Renal pelvis (tissue), 12 donors: ENCODE data around the gene TAF11L7. TPM values are rescaled to one million over a fixed set of nuclear protein-coding genes. Genes with fewer than 3 reads are reported as not detected.
"Not testable (repeated sequence)": the region's sequence is repeated elsewhere in the genome, so short reads cannot be mapped to it uniquely, and the experiment has no call there.

Experiments used
- DNase-seq: peaks from one replicate; pipeline ENCODE4 v3.0.0-alpha.2; 2013
- long read RNA-seq, 16 experiments: transcript quantifications; one replicate each; lab custom pipeline, GENCODE V29; 2026
- polyA plus RNA-seq, 3 donors: library from polyadenylated mRNA; unstranded; fragments of 120-200 nt; gene quantifications; one replicate each; pipeline ENCODE4 v1.2.1, GENCODE V29; 2013; ENCODE audit not compliant: insufficient read length in 3 of 3

The TAF11L7 gene
- not detected for polyA plus RNA-seq
- long read RNA-seq, donor 1, result 0 reads
- long read RNA-seq, donor 2, result 0 reads
- long read RNA-seq, donor 3, result 0 reads
- long read RNA-seq, donor 4, result 0 reads
- long read RNA-seq, donor 5, result 0 reads
- long read RNA-seq, donor 6, result 0 reads
- long read RNA-seq, donor 7, result 0 reads
- long read RNA-seq, donor 8, result 0 reads
- long read RNA-seq, donor 9, result 0 reads
- long read RNA-seq, donor 10, result 0 reads
- long read RNA-seq, donor 11, result 0 reads
- long read RNA-seq, donor 12, result 0 reads
- long read RNA-seq, donor 13, result 0 reads
- long read RNA-seq, donor 14, result 0 reads
- long read RNA-seq, donor 15, result 0 reads
- long read RNA-seq, donor 16, result 0 reads

DNA sequence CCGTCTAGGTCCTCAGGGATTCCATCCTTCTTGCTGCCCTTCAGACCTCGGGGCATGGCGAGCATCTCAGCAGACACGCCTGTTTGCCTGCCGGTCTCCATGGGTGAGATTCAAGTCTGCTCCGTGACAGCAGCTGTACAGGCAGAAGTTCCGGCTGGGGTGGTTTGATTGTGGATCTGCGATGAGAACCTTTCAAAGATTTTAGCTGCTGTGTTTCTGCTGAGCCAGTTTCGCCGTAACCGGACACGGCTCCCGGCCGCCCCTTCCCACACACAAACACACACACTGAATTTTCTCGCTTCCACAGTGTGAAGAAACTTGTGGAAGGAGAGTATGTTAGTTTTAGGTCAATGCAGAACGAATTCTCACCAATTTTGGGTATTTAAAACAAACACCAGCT, at the start of gene TAF11L7:
TAF11L7 (minus strand) TSS at position 101 of the 400 bp plus-strand sequence.
- DNase-seq, result not testable (repeated sequence)

DNA sequence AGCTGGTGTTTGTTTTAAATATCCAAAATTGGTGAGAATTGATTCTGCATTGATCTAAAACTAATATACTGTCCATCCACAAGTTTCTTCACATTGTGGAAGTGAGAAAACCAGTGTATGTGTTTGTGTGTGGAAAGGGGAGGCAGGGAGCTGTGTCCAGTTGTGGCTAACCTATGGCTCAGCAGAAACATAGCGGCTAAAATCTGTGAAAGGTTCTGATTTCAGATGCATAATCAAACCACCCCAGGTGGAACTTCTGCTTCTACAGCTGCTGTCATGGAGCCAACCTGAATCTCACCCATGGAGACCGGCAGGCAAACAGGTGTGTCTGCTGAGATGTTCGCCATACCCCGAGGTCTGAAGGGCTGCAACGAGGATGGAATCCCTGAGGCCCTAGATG, 48.6 kb upstream of the TAF11L7 start, which contains the start of gene TAF11L14:
TAF11L14 (plus strand) TSS at position 301 of the 400 bp plus-strand sequence.
- no peak for DNase-seq

DNA sequence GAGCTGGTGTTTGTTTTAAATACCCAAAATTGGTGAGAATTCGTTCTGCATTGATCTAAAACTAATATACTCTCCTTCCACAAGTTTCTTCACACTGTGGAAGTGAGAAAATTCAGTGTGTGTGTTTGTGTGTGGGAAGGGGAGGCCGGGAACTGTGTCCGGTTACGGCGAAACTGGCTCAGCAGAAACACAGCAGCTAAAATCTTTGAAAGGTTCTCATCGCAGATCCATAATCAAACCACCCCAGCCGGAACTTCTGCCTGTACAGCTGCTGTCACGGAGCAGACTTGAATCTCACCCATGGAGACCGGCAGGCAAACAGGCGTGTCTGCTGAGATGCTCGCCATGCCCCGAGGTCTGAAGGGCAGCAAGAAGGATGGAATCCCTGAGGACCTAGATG, 46.2 kb upstream of the TAF11L7 start, which contains the start of gene TAF11L13:
TAF11L13 (plus strand) TSS at position 301 of the 400 bp plus-strand sequence.
- DNase-seq, result not testable (repeated sequence)

DNA sequence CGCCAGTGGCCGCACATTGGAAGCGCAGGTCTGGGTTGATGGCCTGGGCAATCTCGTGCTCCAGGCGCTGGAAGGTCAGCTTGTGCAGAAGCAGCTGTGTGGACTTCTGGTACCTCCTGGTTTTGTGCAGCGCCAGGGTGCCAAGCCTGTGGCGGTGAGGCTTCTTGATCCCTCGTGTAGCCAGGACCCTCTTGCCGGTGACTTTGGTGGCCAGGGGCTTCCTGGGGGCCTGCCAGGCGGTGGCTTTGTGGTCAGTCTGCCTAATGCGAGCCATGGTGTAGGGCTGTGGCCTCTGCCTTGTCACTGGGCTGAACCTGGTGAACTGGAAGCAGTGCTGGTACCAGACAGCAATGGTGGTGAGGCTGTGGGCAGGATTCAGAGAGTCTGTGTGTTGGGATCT, 40.1 kb upstream of the TAF11L7 start:
- DNase-seq, result no peak

DNA sequence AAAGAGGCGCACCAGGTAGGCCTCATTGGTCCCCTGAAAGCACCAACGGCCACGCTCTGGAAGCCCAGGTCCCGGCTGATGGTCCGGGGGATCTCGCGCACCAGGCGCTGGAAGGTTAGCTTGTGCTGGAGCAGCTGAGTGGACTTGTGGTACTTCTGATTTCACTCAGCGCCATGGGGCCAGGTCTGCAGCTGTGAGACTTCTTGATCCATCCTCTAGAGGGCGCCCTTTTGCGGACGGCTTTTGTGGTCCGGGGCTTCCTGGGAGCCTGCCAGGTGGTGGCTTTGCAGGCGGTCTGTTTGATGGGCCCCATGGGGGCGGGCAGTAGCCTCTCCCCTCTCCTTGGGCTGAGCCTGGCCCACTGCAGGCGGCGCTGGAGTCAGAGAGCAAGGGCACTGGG, 35.1 kb upstream of the TAF11L7 start:
- DNase-seq, result no peak

DNA sequence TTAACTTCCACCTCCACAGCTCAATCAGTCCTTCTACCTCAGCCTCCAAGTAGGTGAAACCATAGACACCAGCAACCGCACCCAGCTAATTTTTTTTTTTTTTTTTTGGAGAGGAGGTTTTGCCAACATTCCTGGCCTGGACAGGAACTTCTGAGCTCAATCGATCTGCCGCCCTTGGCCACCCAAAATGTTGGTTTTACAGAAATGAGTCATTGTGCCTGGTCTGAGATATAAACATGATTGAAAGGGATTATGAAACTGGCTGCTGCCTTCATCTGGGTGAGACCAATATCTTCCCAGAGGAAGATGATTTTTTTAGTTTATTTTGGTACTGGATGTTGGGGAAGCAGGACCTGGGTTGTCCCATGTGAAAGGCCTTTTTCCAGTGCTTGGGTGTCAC, 33.8 kb upstream of the TAF11L7 start:
- no peak for DNase-seq

DNA sequence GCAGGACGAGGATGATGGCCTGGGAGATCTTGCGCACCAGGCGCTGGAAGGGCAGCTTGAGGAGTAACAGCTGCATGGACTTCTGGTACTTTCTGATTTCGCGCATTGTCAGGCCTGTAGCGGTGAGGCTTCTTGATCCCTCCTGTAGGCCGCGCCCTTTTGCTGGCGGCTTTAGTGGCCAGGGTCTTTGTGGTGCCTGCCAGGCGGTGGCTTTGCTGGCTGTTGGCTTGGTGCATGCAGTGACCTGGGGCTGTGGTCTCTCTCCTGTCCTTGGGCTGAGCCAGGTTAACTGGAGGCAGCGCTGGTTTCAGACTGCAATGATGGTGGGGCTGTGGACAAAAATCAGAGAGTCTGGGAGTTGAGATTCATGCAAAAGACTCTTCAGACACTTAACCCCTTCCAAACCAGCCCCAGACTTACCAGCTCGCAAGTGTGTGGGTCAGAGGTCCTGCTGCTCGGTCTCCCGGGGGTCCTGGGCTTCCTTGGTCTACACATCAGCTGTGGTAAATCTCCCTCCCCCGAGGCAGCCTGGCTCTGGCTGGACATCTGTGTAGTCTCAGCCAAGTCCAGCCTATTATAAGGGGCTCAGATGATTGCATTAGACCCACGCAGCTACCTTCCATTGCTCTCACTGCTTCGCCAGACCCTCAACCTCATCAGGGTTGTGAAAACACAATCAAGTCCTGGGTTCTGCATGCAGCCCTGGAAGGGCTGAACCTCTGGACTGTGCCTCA, 29.5 kb upstream of the TAF11L7 start:
- no peak for DNase-seq

DNA sequence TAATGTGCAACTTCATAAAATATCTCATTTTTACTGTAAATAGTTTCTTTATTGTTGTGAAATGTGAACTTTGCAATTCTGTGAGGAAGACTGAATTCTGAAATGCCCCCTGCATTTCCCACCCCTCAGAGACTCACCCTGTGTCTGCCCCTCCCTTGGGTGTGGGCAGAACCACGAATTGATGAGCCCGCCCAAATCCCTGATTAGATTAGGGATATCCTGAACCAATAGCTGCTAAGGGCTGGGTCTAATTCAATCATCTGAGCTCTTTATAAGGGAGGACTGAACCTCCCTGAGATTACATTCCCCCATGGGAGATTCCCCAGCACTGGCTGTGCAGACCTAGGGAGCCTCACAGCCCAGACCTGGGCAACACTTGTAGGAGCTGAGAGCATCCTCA, 24.5 kb upstream of the TAF11L7 start, which contains the start of gene TAF11L12:
TAF11L12 (plus strand) TSS at position 301 of the 400 bp plus-strand sequence.
- DNase-seq, result not testable (repeated sequence)

DNA sequence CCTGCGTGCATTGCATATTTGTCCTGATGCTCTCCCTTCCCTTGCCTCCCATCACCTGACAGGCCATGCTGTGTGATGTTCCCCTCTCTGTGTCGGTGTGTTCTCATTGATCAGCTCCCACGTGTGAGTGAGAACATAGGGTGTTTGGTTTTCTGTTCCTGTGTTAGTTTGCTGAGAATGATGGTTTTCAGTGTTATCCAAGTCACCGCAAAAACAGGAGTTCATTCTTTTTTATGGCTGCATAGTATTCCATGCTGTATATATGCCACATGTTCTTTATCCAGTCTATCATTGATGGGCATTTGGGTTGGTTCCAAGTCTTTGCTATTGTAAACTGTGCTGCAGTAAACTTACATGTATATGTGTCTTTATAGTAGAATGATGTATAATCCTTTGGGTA, 21.9 kb upstream of the TAF11L7 start:
- DNase-seq, result not testable (repeated sequence)

DNA sequence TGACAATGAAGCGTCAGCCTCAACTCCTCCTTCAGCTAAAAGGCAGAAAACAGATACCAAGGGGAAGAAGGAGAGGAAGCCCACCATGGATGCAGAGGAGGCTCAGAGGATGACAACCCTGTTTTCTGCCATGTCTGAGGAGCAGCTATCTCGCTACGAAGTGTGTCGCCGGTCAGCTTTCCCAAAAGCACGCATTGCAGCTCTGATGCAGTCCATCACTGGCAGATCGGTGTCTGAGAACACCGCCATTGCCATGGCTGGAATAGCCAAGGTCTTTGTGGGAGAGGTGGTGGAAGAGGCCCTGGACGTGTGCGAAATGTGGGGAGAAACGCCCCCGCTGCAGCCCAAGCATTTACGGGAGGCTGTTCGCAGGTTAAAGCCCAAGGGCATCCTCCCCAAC, 19.4 kb upstream of the TAF11L7 start:
- no peak for DNase-seq

DNA sequence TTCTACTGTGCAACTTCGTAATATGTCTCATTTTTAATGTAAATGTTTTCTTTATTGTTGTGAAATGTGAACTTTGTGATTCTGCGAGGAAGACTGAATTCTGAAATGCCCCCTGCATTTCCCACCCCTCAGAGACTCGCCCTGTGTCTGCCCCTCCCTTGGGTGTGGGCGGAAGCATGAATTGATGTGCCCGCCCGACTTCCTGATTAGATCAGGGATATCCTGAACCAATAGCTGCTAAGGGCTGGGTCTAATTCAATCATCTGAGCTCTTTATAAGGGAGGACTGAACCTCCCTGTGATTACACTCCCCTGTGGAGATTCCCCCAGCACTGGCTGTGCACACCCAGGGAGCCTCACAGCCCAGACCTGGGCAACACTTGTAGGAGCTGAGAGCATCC, 18.3 kb upstream of the TAF11L7 start, which contains the start of gene TAF11L11:
TAF11L11 (plus strand) TSS at position 304 of the 400 bp plus-strand sequence.
- DNase-seq, result not testable (repeated sequence)

DNA sequence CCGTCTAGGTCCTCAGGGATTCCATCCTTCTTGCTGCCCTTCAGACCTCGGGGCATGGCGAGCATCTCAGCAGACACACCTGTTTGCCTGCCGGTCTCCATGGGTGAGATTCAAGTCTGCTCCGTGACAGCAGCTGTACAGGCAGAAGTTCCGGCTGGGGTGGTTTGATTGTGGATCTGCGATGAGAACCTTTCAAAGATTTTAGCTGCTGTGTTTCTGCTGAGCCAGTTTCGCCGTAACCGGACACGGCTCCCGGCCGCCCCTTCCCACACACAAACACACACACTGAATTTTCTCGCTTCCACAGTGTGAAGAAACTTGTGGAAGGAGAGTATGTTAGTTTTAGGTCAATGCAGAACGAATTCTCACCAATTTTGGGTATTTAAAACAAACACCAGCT, 12.2 kb upstream of the TAF11L7 start, which contains the start of gene TAF11L10:
TAF11L10 (minus strand) TSS at position 101 of the 400 bp plus-strand sequence.
- DNase-seq, result not testable (repeated sequence)

DNA sequence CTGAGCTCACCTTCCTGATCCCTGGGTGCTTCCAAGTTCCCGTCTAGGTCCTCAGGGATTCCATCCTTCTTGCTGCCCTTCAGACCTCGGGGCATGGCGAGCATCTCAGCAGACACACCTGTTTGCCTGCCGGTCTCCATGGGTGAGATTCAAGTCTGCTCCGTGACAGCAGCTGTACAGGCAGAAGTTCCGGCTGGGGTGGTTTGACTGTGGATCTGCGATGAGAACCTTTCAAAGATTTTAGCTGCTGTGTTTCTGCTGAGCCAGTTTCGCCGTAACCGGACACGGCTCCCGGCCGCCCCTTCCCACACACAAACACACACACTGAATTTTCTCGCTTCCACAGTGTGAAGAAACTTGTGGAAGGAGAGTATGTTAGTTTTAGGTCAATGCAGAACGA, 8.7 kb upstream of the TAF11L7 start, which contains the start of gene TAF11L9:
TAF11L9 (minus strand) TSS at position 140 of the 400 bp plus-strand sequence.
- not testable (repeated sequence) for DNase-seq

DNA sequence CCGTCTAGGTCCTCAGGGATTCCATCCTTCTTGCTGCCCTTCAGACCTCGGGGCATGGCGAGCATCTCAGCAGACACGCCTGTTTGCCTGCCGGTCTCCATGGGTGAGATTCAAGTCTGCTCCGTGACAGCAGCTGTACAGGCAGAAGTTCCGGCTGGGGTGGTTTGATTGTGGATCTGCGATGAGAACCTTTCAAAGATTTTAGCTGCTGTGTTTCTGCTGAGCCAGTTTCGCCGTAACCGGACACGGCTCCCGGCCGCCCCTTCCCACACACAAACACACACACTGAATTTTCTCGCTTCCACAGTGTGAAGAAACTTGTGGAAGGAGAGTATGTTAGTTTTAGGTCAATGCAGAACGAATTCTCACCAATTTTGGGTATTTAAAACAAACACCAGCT, 5.3 kb upstream of the TAF11L7 start, which contains the start of gene TAF11L8:
TAF11L8 (minus strand) TSS at position 101 of the 400 bp plus-strand sequence.
- DNase-seq, result not testable (repeated sequence)

Other genes starting within 250 kb of the TAF11L7 start
- not detected for gene TAF11L2, start 87.5 kb downstream of the TAF11L7 start, polyA plus RNA-seq
- gene TAF11L3, start 67.4 kb downstream of the TAF11L7 start, polyA plus RNA-seq, result not detected
- gene TAF11L4, start 64.0 kb downstream of the TAF11L7 start, polyA plus RNA-seq, result not detected
- not detected for gene TAF11L5, start 60.5 kb downstream of the TAF11L7 start, polyA plus RNA-seq
- gene TAF11L6, start 57.1 kb downstream of the TAF11L7 start, polyA plus RNA-seq, result not detected
- not detected for gene TAF11L8, start 5.2 kb upstream of the TAF11L7 start, polyA plus RNA-seq
- gene TAF11L9, start 8.6 kb upstream of the TAF11L7 start, polyA plus RNA-seq, result not detected
- not detected for gene TAF11L10, start 12.1 kb upstream of the TAF11L7 start, polyA plus RNA-seq
- not detected for gene TAF11L11, start 18.4 kb upstream of the TAF11L7 start, polyA plus RNA-seq
- not detected for gene TAF11L12, start 24.6 kb upstream of the TAF11L7 start, polyA plus RNA-seq
- gene TAF11L13, start 46.3 kb upstream of the TAF11L7 start, polyA plus RNA-seq, result not detected
- gene TAF11L14, start 48.7 kb upstream of the TAF11L7 start, polyA plus RNA-seq, result not detected